ENCODE results near the gene RGS6.

GRCh38 chr14:72366619-72367018 lies 434.4 kb downstream of the RGS6 start:
- no peak for TF ChIP-seq CTCF (conservative IDR thresholded peaks at IDR 0.05 in 1 of 2, IDR thresholded peaks at IDR 0.05 in 1 of 2; ENCODE audit: low read depth in 1 of 2, low read length in 2 of 2)
- TF ChIP-seq EZH2 (IDR thresholded peaks at IDR 0.05; ENCODE audit: low read length, missing control alignments), result no peak

Data from fibroblast of lung (primary cell).